ENCODE measurements around the gene PSMD10.

PSMD10 gene

DNA sequence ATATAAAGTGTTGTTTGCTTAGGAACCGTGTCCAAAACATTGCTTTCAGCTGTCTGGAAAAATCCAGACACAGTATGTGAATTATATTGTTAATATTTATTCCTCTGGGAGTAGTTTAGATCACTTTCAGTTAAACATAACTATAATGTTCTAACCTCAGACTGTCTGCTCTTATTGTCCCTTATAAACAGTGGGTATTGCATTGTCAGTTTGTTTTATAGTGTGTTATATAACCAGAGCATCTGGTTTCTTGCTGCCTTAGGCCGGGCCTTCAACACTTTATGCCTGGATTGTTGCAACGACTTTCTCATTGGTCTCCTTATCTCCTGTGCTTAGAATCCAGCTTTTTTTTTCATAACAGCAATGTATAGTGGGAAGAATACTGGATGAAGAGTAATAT, 26.6 kb upstream of the PSMD10 start:
- Histone ChIP-seq H3K36me3 (ENCODE audit: low read length) (no peaks in the 10 kb centered on the region), H3K27me3 (ENCODE audit: low read length) (no peaks in the 10 kb centered on the region), H3K27ac (ENCODE audit: low read depth, low read length) (no peak overlapping the region), H2AFZ (ENCODE audit: low read depth, low read length, severe bottlenecking) (no peak overlapping the region), H3K9me2 (replicated peaks; ENCODE audit: insufficient read depth, low read length) (no peaks in the 10 kb centered on the region), H3K9ac (ENCODE audit: low read length) (no peak overlapping the region), H3K4me2 (ENCODE audit: low read depth, low read length, poor library complexity, severe bottlenecking) (no peak overlapping the region), H3K9me3 (ENCODE audit: insufficient read depth, low read length) (no peaks in the 10 kb centered on the region), H4K20me1 (ENCODE audit: low read depth, low read length) (no peaks in the 10 kb centered on the region), H3K79me2 (ENCODE audit: insufficient read depth, low read length) (no peaks in the 10 kb centered on the region), H3K4me3 (ENCODE audit: insufficient read depth, low read length, poor library complexity, severe bottlenecking) (no peak overlapping the region), H3F3A (ENCODE audit: insufficient read depth) (no peaks in the 10 kb centered on the region)
- TF ChIP-seq, protein P1, sequence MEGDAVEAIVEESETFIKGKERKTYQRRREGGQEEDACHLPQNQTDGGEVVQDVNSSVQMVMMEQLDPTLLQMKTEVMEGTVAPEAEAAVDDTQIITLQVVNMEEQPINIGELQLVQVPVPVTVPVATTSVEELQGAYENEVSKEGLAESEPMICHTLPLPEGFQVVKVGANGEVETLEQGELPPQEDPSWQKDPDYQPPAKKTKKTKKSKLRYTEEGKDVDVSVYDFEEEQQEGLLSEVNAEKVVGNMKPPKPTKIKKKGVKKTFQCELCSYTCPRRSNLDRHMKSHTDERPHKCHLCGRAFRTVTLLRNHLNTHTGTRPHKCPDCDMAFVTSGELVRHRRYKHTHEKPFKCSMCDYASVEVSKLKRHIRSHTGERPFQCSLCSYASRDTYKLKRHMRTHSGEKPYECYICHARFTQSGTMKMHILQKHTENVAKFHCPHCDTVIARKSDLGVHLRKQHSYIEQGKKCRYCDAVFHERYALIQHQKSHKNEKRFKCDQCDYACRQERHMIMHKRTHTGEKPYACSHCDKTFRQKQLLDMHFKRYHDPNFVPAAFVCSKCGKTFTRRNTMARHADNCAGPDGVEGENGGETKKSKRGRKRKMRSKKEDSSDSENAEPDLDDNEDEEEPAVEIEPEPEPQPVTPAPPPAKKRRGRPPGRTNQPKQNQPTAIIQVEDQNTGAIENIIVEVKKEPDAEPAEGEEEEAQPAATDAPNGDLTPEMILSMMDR (IDR thresholded peaks at IDR 0.05; ENCODE audit: insufficient read depth, low read length, poor library complexity, severe bottlenecking), result no peak
- no peak for TF ChIP-seq EZH2phosphoT487 (conservative IDR thresholded peaks at IDR 0.05; ENCODE audit: low read length)

DNA sequence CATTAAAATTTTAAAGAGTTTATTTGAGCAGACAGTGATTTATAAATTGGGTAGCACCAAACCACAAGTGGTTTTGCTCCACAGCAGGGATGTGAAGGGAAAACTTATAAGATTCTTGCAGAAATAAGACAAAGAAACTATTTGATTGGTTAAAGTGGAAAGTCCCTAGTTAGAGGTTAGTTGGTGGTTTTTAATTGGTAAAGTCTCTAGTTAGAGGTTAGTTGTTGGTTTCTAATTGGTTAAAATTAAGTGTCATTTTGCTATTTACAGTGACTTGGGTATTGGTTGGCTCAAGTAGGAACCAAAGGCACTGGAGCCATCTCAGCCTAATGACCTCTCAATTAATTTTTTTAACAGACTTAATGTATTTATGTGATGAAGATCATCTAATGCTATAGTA, 23.2 kb upstream of the PSMD10 start:
- Histone ChIP-seq H2AFZ (ENCODE audit: low read depth, low read length, severe bottlenecking) (no peak overlapping the region), H3K9me2 (replicated peaks; ENCODE audit: insufficient read depth, low read length) (no peaks in the 10 kb centered on the region), H3K4me2 (ENCODE audit: low read depth, low read length, poor library complexity, severe bottlenecking) (no peak overlapping the region), H3K79me2 (ENCODE audit: insufficient read depth, low read length) (no peaks in the 10 kb centered on the region), H4K20me1 (ENCODE audit: low read depth, low read length) (no peaks in the 10 kb centered on the region), H3K27me3 (ENCODE audit: low read length) (no peaks in the 10 kb centered on the region), H3K27ac (ENCODE audit: low read depth, low read length) (no peak overlapping the region), H3K9ac (ENCODE audit: low read length) (no peak overlapping the region), H3K36me3 (ENCODE audit: low read length) (no peaks in the 10 kb centered on the region), H3F3A (ENCODE audit: insufficient read depth) (no peaks in the 10 kb centered on the region), H3K4me3 (ENCODE audit: insufficient read depth, low read length, poor library complexity, severe bottlenecking) (no peak overlapping the region), H3K9me3 (ENCODE audit: insufficient read depth, low read length) (no peaks in the 10 kb centered on the region)
- no peak for TF ChIP-seq EZH2phosphoT487 (conservative IDR thresholded peaks at IDR 0.05; ENCODE audit: low read length)
- TF ChIP-seq, protein P1 (IDR thresholded peaks at IDR 0.05; ENCODE audit: insufficient read depth, low read length, poor library complexity, severe bottlenecking), result no peak

DNA sequence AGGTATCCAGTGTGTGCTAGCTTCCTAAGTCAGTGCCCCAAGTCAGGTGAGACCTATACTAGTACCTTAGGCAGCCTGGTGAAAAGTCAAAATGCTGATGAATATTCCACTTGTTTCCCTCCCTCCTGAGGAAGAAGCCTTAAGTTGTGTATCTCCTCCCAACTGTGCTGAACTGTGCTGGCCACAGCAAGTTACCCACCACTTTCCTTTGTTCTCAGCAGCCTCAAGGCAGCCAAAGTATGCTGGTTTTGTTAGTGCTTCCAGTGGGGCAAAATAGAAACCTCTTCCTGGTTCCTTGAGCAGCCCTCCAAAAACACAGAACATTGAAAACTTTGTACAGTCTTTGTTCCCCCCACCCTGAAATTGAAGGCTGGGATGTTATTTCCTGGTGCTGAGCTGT, 14.1 kb upstream of the PSMD10 start:
- Histone ChIP-seq H4K20me1 (ENCODE audit: low read depth, low read length) (no peaks in the 10 kb centered on the region), H3K9me2 (replicated peaks; ENCODE audit: insufficient read depth, low read length) (no peaks in the 10 kb centered on the region), H3K9ac (ENCODE audit: low read length) (no peak overlapping the region), H3K27me3 (ENCODE audit: low read length) (no peaks in the 10 kb centered on the region), H3K9me3 (ENCODE audit: insufficient read depth, low read length) (no peaks in the 10 kb centered on the region), H3K4me3 (ENCODE audit: insufficient read depth, low read length, poor library complexity, severe bottlenecking) (no peak overlapping the region), H3F3A (ENCODE audit: insufficient read depth) (no peaks in the 10 kb centered on the region), H3K36me3 (ENCODE audit: low read length) (no peaks in the 10 kb centered on the region), H3K79me2 (ENCODE audit: insufficient read depth, low read length) (no peaks in the 10 kb centered on the region), H3K27ac (ENCODE audit: low read depth, low read length) (no peak overlapping the region), H3K4me2 (ENCODE audit: low read depth, low read length, poor library complexity, severe bottlenecking) (no peak overlapping the region), H2AFZ (ENCODE audit: low read depth, low read length, severe bottlenecking) (no peak overlapping the region)
- TF ChIP-seq EZH2phosphoT487 (conservative IDR thresholded peaks at IDR 0.05; ENCODE audit: low read length), result no peak
- TF ChIP-seq, protein P1 (IDR thresholded peaks at IDR 0.05; ENCODE audit: insufficient read depth, low read length, poor library complexity, severe bottlenecking), result no peak
